GM12873 (cell line): ENCODE results near the gene RAX.

ENCODE experiments used
- CTCF ChIP-seq: IDR thresholded peaks from 2 replicates; pipeline ENCODE4 v1.5.1; 2012; ENCODE audit warnings: low read depth, mild to moderate bottlenecking, moderate library complexity, low read length, control low read depth; ENCODE audit not compliant: insufficient read depth; ENCODE audit errors: missing control alignments

The RAX gene

GRCh38 chr18:59272891-59273758, at the start of gene RAX:
TSS of gene RAX (minus strand) at chr18:59273454. CDS start at chr18:59273206, 248 bp downstream.
- TF ChIP-seq CTCF, result no peak

- TF ChIP-seq CTCF, result no peak
Measured at GRCh38 chr18:59318460-59319050, 45.3 kb upstream of the RAX start, which contains the start of gene CPLX4. TSS of gene CPLX4 (minus strand) at chr18:59318649. CDS start at chr18:59318462, 187 bp downstream.

GRCh38 chr18:59311631-59312030, 38.4 kb upstream of the RAX start:
- TF ChIP-seq CTCF, result no peak

- no peak for TF ChIP-seq CTCF
Measured at GRCh38 chr18:59308938-59309260, 35.6 kb upstream of the RAX start.

- TF ChIP-seq CTCF, result peak; percentile 72
Measured at GRCh38 chr18:59308248-59308937, 35.1 kb upstream of the RAX start.

GRCh38 chr18:59306640-59307039, 33.4 kb upstream of the RAX start:
- no peak for TF ChIP-seq CTCF

- TF ChIP-seq CTCF, result no peak
Measured at GRCh38 chr18:59305295-59305694, 32.0 kb upstream of the RAX start.
